Heart right ventricle (tissue), 16 donors: ENCODE data around the gene NOX5. TPM values are rescaled to one million over a fixed set of nuclear protein-coding genes. Genes with fewer than 3 reads are reported as not detected.

ENCODE experiments used
- ATAC-seq, 8 donors: fragments of 200-7000 bp; cut with Tn5 transposase; one replicate each; pipeline ENCODE4 v1.9.1; 2020; ENCODE audit warnings: mild to moderate bottlenecking in 8 of 8, moderate library complexity in 8 of 8, moderate number of reproducible peaks in 1 of 8
- DNase-seq, 2 donors: peaks; one replicate each; pipeline ENCODE4 v3.0.0-alpha.2; 2020
- H3K27ac ChIP-seq, 10 donors: fragments of 200-600 bp; sonication (generic) in 2 of 10; one replicate each; pipeline versions ENCODE4 v1.5.0 to v1.8.0; 2020 to 2022; ENCODE audit warnings: mild to moderate bottlenecking in 3 of 10
- H3K27me3 ChIP-seq, 7 donors: fragments of 200-600 bp; one replicate each; pipeline ENCODE4 v1.8.0; 2021 to 2022; ENCODE audit warnings: mild to moderate bottlenecking in 2 of 7
- H3K36me3 ChIP-seq, 9 donors: fragments of 200-600 bp; sonication (generic) in 1 of 9; one replicate each; pipeline versions ENCODE4 v1.5.0 to v1.8.0; 2020 to 2022; ENCODE audit warnings: mild to moderate bottlenecking in 2 of 9
- H3K4me1 ChIP-seq, 9 donors: fragments of 200-600 bp; sonication (generic) in 1 of 9; one replicate each; pipeline versions ENCODE4 v1.5.0 to v1.8.0; 2020 to 2022; ENCODE audit warnings: mild to moderate bottlenecking in 4 of 9
- H3K4me3 ChIP-seq, 10 donors: fragments of 200-600 bp; sonication (generic) in 2 of 10; one replicate each; pipeline versions ENCODE4 v1.5.0 to v1.8.0; 2020 to 2022; ENCODE audit warnings: mild to moderate bottlenecking in 7 of 10, moderate library complexity in 2 of 10
- H3K9me3 ChIP-seq, 11 donors: fragments of 200-600 bp in 10 of 11; sonication (generic) in 2 of 11; one replicate each; pipeline versions ENCODE4 v1.5.0 to v1.8.0; 2013 to 2022; ENCODE audit warnings: mild to moderate bottlenecking in 2 of 11, control low read depth in 1 of 11, moderate library complexity in 1 of 11
- WGBS, 2 donors: extraction: QIAGEN DNeasy Blood & Tissue Kit; methylation state at CpG; one replicate each; pipeline ENCODE4 v1.1.7; 2013; ENCODE audit warnings: inconsistent platforms in 1 of 2; 5-methylcytosine and 5-hydroxymethylcytosine counted together
- intact Hi-C, 10 donors: fragments of 100-400 bp; cut with DNase I; formaldehyde crosslinking; loops; one replicate each; pipeline versions ENCODE4 v1.11.1 to v1.14.2; 2022
- polyA plus RNA-seq, 2 donors: library from polyadenylated mRNA; stranded (reverse); fragments of 200-250 nt; gene quantifications; one replicate each; pipeline ENCODE4 v1.2.3, GENCODE V29; 2013
- total RNA-seq, 10 donors: library from RNA; stranded (reverse); fragmentation: NEBNext Ultra II Directional in 3 of 10; extraction: Animal tissue kit (Norgen Biotek cat#: 25700) in 3 of 10; gene quantifications; one replicate each; pipeline versions ENCODE4 v1.2.1 to v1.2.4, GENCODE V29; 2021 to 2023
- TF ChIP-seq, protein P1 (sequence below), 9 donors: fragments of 200-600 bp; sonication (generic) in 2 of 9; IDR thresholded peaks; one replicate each; pipeline versions ENCODE4 v1.5.0 to v1.8.0; 2021 to 2022; ENCODE audit warnings: antibody characterized with exemption in 9 of 9, mild to moderate bottlenecking in 5 of 9, moderate library complexity in 1 of 9
- donor health status: Arrhythmogenic right ventricular cardiomyopathy.
- donor health status: ischemic (EF 13 %, LVEDD 7.1; RV severe dilation, severe dysfunction).
- donor health status: healthy with polysubstance abuse.
- donor health status: DM: no; HTN: yes; CAD: no.
- donor health status: DM: no; HTN: no; CAD: no.
- donor health status: ischemic (EF 25% LVEDD 6.9; RV normal size, moderate dysfunction).
- donor health status: ischemic (EF 25% LVEDD 5.7; RV mildly dilated, moderate dysfunction).
- donor health status: healthy.
- donor health status: DM: yes; HTN: yes; CAD: no.
- donor health status: Ischemic cardiomyopathy.
- donor health status: ischemic (EF 35%, LVEDD 5.7; RV mildly dilated, moderate dysfunction).
- donor health status: nonischemic (EF 11% LVEDD 7.7; RV severe dilation, severe dysfunction).
- donor health status: DM: yes; HTN: yes; CAD: no.
- donor health status: PGD.
- donor health status: ischemic (EF 29% LVEDD 5.4; RV normal size, mild dysfunction).
- donor health status: nonischemic (EF 23%, LVEDD 6.1; RV moderate dilation, normal function).

The NOX5 gene
- total and polyA plus RNA-seq, 12 donors: 0.06 to 0.37 (median 0.18) TPM; not detected in 4

DNA sequence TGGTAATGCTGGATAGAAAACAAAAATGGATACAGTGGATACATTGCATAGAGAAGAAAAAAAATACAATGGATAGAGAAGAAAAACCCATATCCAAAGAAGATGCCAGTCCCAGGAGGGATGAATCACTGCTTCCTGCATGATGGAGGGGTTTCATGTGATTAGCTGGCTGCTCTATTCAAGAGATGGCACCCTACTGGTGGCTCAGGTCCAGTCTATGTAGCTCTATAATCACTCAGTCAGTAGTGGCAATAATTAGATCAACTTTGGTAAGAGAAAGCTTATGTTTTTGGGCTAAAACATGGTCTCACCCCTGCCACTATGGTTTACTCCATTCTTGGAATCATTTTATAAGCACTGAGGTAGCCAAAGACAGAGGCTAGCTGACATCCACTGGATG lies 33.7 kb upstream of the NOX5 start:
- Histone ChIP-seq H3K27me3 (peaks cover 0 to 9% (median 0%) of the 10 kb centered on the region in 7 donors), H3K36me3 (no peaks in the 10 kb centered on the region), H3K4me1 (no peaks in the 10 kb centered on the region), H3K27ac (no peak overlapping the region), H3K9me3 (peaks cover 0 to 14% (median 0%) of the 10 kb centered on the region in 11 donors), H3K4me3 (no peak overlapping the region)
- TF ChIP-seq, protein P1, sequence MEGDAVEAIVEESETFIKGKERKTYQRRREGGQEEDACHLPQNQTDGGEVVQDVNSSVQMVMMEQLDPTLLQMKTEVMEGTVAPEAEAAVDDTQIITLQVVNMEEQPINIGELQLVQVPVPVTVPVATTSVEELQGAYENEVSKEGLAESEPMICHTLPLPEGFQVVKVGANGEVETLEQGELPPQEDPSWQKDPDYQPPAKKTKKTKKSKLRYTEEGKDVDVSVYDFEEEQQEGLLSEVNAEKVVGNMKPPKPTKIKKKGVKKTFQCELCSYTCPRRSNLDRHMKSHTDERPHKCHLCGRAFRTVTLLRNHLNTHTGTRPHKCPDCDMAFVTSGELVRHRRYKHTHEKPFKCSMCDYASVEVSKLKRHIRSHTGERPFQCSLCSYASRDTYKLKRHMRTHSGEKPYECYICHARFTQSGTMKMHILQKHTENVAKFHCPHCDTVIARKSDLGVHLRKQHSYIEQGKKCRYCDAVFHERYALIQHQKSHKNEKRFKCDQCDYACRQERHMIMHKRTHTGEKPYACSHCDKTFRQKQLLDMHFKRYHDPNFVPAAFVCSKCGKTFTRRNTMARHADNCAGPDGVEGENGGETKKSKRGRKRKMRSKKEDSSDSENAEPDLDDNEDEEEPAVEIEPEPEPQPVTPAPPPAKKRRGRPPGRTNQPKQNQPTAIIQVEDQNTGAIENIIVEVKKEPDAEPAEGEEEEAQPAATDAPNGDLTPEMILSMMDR (IDR thresholded peaks at IDR 0.05): no peak
- ATAC-seq: no peak
- no peak for DNase-seq
- intact Hi-C loops: no loop called here

DNA sequence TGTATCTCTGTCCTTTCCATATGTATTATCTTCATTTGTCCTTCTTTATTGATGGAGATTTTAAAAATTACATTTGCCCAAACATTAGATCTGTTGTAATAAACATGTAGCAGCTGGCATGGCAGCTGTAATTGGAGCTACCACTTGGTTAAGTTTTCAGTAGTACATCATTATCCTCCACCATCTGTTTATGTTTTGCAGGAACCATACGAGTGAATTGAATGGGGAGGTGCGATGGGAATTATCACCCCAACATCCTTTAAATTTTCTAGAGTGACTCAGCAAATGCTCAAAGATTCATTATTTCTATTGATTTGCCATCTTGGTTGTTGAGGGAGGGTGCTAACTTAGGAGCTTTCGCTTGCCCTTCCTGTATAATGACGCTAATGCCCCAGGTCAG lies 32.6 kb upstream of the NOX5 start:
- H3K4me3 ChIP-seq: no peak overlapping the region
- ATAC-seq (no peak), DNase-seq (no peak)
- H3K9me3 ChIP-seq: peaks cover 0 to 11% (median 0%) of the 10 kb centered on the region in 11 donors
- TF ChIP-seq, protein P1 (IDR thresholded peaks at IDR 0.05): no peak
- peaks cover 0 to 9% (median 0%) of the 10 kb centered on the region in 7 donors for H3K27me3 ChIP-seq
- H3K36me3 ChIP-seq: no peaks in the 10 kb centered on the region
- WGBS, 2 donors: 91 to 95% methylated on average over 4 of the region's 4 CpGs
- no peak overlapping the region for H3K27ac ChIP-seq
- intact Hi-C loops: no loop called here
- no peaks in the 10 kb centered on the region for H3K4me1 ChIP-seq

DNA sequence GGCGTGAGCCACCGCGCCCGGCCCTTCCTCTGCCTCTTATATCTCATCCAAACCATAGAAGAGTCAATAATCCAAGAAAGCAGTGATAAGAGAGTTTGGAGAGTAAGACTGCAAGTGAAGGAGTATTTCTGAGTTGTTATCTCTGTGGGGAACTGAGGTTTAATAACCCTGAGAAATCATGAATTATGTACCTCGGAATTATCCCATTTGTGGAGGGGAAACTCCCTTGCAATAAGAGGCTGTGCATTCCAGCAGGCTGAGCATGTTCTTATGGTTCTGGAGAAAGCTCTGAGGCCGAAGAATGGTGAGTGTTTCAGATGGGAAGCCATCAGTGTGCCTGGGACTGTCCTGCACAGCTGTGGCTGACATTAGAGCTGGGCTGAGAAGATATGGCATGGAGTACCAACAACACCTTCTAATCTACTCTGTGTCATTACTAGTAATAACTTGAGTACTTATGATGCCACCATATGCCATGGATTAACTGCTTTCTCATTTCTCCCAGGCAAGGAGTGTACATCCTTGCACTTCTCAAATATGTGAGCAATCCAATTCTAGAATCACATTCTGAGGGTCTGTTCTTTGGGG lies 31.4 kb upstream of the NOX5 start:
- WGBS, 2 donors: 92 to 96% methylated on average over 6 of the region's 6 CpGs
- Histone ChIP-seq H3K9me3 (no peaks in the 10 kb centered on the region), H3K27ac (no peak overlapping the region), H3K36me3 (no peaks in the 10 kb centered on the region), H3K4me1 (no peaks in the 10 kb centered on the region), H3K27me3 (peaks cover 0 to 9% (median 0%) of the 10 kb centered on the region in 7 donors), H3K4me3 (no peak overlapping the region)
- ATAC-seq (no peak), DNase-seq (no peak)
- intact Hi-C loops: no loop called here
- TF ChIP-seq, protein P1 (IDR thresholded peaks at IDR 0.05): no peak

DNA sequence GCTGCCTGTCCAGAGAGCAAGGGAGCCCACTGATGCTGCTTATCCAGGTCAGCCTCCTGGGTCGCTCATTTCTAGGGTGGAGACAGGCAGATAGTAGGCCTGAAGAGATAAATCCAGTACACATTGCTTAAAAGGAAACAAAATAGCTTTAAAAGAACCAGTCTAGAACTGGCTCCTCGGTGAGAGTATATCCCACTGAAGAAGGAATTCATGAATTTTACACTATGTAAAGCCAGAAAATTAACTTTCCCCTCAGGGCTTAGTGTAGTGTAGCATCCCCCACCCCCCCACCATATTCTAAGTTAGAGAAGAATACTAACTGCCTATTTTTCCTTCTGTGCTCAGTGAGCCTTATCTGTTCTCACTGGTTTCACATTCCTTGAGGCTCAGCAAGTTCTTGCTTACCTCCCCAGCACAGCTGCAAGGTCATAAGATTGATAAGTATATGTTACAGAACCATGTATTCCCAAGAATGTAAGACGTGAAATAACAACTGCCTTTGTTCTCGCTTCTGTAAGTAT lies 30.5 kb upstream of the NOX5 start:
- Histone ChIP-seq H3K27ac (no peak overlapping the region), H3K36me3 (no peaks in the 10 kb centered on the region), H3K4me1 (no peaks in the 10 kb centered on the region), H3K27me3 (peaks cover 0 to 9% (median 0%) of the 10 kb centered on the region in 7 donors), H3K9me3 (no peaks in the 10 kb centered on the region), H3K4me3 (no peak overlapping the region)
- intact Hi-C loops: no loop called here
- ATAC-seq: no peak
- WGBS, 2 donors: 47 to 53% methylated on average over 4 of the region's 4 CpGs
- DNase-seq: no peak
- TF ChIP-seq, protein P1 (IDR thresholded peaks at IDR 0.05): no peak
